Calu3 (cell line): Measurements from ENCODE around the gene PHYKPL. TPM values are rescaled to one million over a fixed set of nuclear protein-coding genes. Genes with fewer than 3 reads are reported as not detected.

Experiments
- BruUV-seq: library from RNA; stranded (reverse); fragments of 400-500 nt; replicated peaks from 2 replicates; lab custom pipeline; 2021; lab: Mats Ljungman, UMichigan
- CTCF ChIA-PET: fragments of 300-600 bp; sonication (Branson Sonifier 250); formaldehyde crosslinking; loops from one replicate; lab custom pipeline; 2022; ENCODE audit warnings: antibody characterized with exemption; lab: Charles Lee
- DNase-seq: peaks from one replicate; pipeline ENCODE4 v3.0.0; 2022
- H3K27ac Mint-ChIP-seq: one replicate; pipeline ENCODE4 v1.8.0; 2022; ENCODE audit warnings: mixed read lengths; ENCODE audit not compliant: unreplicated experiment
- H3K27me3 Mint-ChIP-seq: one replicate; pipeline ENCODE4 v1.8.0; 2022; ENCODE audit warnings: mixed read lengths; ENCODE audit not compliant: unreplicated experiment
- H3K36me3 Mint-ChIP-seq: one replicate; pipeline ENCODE4 v1.8.0; 2022; ENCODE audit warnings: mild to moderate bottlenecking, moderate library complexity, mixed read lengths; ENCODE audit not compliant: insufficient read depth, unreplicated experiment
- H3K4me1 Mint-ChIP-seq: one replicate; pipeline ENCODE4 v1.8.0; 2022; ENCODE audit warnings: mild to moderate bottlenecking, low read depth, mixed read lengths; ENCODE audit not compliant: unreplicated experiment
- H3K4me3 Mint-ChIP-seq: one replicate; pipeline ENCODE4 v1.8.0; 2022; ENCODE audit warnings: mild to moderate bottlenecking, low read depth, moderate library complexity, mixed read lengths; ENCODE audit not compliant: unreplicated experiment
- H3K9me3 Mint-ChIP-seq: one replicate; pipeline ENCODE4 v1.8.0; 2022; ENCODE audit warnings: low read depth, mixed read lengths; ENCODE audit not compliant: unreplicated experiment
- CTCF ChIP-seq: fragments of 200-600 bp; IDR thresholded peaks from one replicate; pipeline ENCODE4 v1.8.0; 2022; ENCODE audit warnings: antibody characterized with exemption; ENCODE audit not compliant: unreplicated experiment
- intact Hi-C: fragments of 100-400 bp; cut with micrococcal nuclease; formaldehyde crosslinking; loops from one replicate; pipeline ENCODE4 v1.10.0; 2022; ENCODE audit not compliant: unreplicated experiment
- total RNA-seq: library from RNA; stranded (reverse); gene quantifications from 2 replicates; pipeline ENCODE4 v1.2.3, GENCODE V29; 2022

PHYKPL gene
- total RNA-seq, 1 experiment from 2014 or later, result 96.7 TPM

- Mint-ChIP-seq H3K27me3 (peaks cover 30% of the 10 kb centered on the region), H3K9me3 (no peaks in the 10 kb centered on the region), H3K36me3 (no peaks in the 10 kb centered on the region), H3K4me3 (no peak overlapping the region), H3K27ac (no peak overlapping the region), H3K4me1 (no peaks in the 10 kb centered on the region)
- DNase-seq, result no peak
- CTCF ChIA-PET, result interaction anchor here (0.6 to 0.7 kb wide), 2 partner anchors 86 to 1133 kb away, joined by 3 to 4 read pairs; no protein-coding TSS in a partner anchor
- intact Hi-C loops, result no loop called here
- no TSS peak for BruUV-seq
- TF ChIP-seq CTCF, result no peak
Measured at GRCh38 chr5:178264044-178264443, 31.4 kb upstream of the PHYKPL start.

GRCh38 chr5:178261666-178262600, 29.3 kb upstream of the PHYKPL start:
- Mint-ChIP-seq H3K27me3 (peaks cover 28% of the 10 kb centered on the region), H3K27ac (no peak overlapping the region), H3K4me3 (no peak overlapping the region), H3K36me3 (no peaks in the 10 kb centered on the region), H3K9me3 (no peaks in the 10 kb centered on the region), H3K4me1 (no peaks in the 10 kb centered on the region)
- no peak for TF ChIP-seq CTCF
- DNase-seq, result no peak
- CTCF ChIA-PET, result no interaction called here
- BruUV-seq, result no TSS peak
- intact Hi-C loops, result no loop called here

GRCh38 chr5:178259623-178260536, 27.3 kb upstream of the PHYKPL start:
- no peaks in the 10 kb centered on the region for H3K9me3 Mint-ChIP-seq
- H3K36me3 Mint-ChIP-seq, result no peaks in the 10 kb centered on the region
- CTCF ChIA-PET, result interaction anchor here (0.6 to 0.7 kb wide), 3 partner anchors 333 to 1224 kb away, joined by 3 to 4 read pairs (median 4); no protein-coding TSS in a partner anchor
- peaks cover 34% of the 10 kb centered on the region for H3K27me3 Mint-ChIP-seq
- BruUV-seq, result no TSS peak
- TF ChIP-seq CTCF, result no peak
- H3K4me3 Mint-ChIP-seq, result no peak overlapping the region
- H3K4me1 Mint-ChIP-seq, result no peaks in the 10 kb centered on the region
- intact Hi-C loops, result no loop called here
- no peak overlapping the region for H3K27ac Mint-ChIP-seq
- no peak for DNase-seq

- H3K27ac Mint-ChIP-seq, result no peak overlapping the region
- BruUV-seq, result no TSS peak
- H3K36me3 Mint-ChIP-seq, result no peaks in the 10 kb centered on the region
- DNase-seq, result no peak
- H3K9me3 Mint-ChIP-seq, result no peaks in the 10 kb centered on the region
- H3K4me1 Mint-ChIP-seq, result no peaks in the 10 kb centered on the region
- peaks cover 46% of the 10 kb centered on the region for H3K27me3 Mint-ChIP-seq
- CTCF ChIA-PET, result no interaction called here
- no peak for TF ChIP-seq CTCF
- intact Hi-C loops, result no loop called here
- H3K4me3 Mint-ChIP-seq, result no peak overlapping the region
Measured at GRCh38 chr5:178257650-178258049, 25.0 kb upstream of the PHYKPL start.
